Sigmoid colon (tissue), 4 donors: Measurements from ENCODE around the gene MSTO1.

ENCODE experiments used
- CTCF ChIP-seq, 4 experiments: fragments of 450-650 bp in 3 of 4; fragments of 200-600 bp in 1 of 4; IDR thresholded peaks; one replicate each; pipeline ENCODE4 v1.5.1; 2016 to 2019; ENCODE audit warnings: antibody characterized with exemption in 4 of 4, mild to moderate bottlenecking in 3 of 4, moderate library complexity in 2 of 4
- EP300 ChIP-seq, 4 donors: sonication (generic); formaldehyde crosslinking; IDR thresholded peaks; one replicate each; pipeline ENCODE4 v1.6.1; 2017; ENCODE audit warnings: antibody characterized with exemption in 4 of 4
- POLR2A ChIP-seq, 2 donors: fragments of 450-650 bp; IDR thresholded peaks; one replicate each; pipeline ENCODE4 v1.6.1; 2016; ENCODE audit warnings: antibody characterized with exemption in 2 of 2, mild to moderate bottlenecking in 2 of 2, moderate library complexity in 2 of 2
- POLR2AphosphoS5 ChIP-seq, 4 donors: sonication (generic); formaldehyde crosslinking; IDR thresholded peaks; one replicate each; pipeline ENCODE4 v1.6.1; 2017; ENCODE audit warnings: antibody characterized with exemption in 4 of 4

GRCh38 chr1:155643230-155643629, 33.2 kb downstream of the MSTO1 start:
- no peak for TF ChIP-seq POLR2A (IDR thresholded peaks at IDR 0.05)
- no peak for TF ChIP-seq CTCF (IDR thresholded peaks at IDR 0.05)
- TF ChIP-seq POLR2AphosphoS5 (IDR thresholded peaks at IDR 0.05): no peak
- no peak for TF ChIP-seq EP300 (IDR thresholded peaks at IDR 0.05)
